Prostate gland (tissue), 2 donors: Measurements from ENCODE around the gene EBLN2. TPM values are rescaled to one million over a fixed set of nuclear protein-coding genes. Genes with fewer than 3 reads are reported as not detected.

Experiments
- DNase-seq: peaks from one replicate; pipeline ENCODE4 v3.0.0-alpha.2; 2019; ENCODE audit warnings: low spot score
- H3K27ac ChIP-seq, 2 donors: fragments of 200-600 bp; sonication (generic); 2 replicates each; pipeline ENCODE4 v1.5.1; 2017 to 2019
- H3K27me3 ChIP-seq: fragments of 200-600 bp; sonication (generic); replicated peaks from 2 replicates; pipeline ENCODE4 v1.5.1; 2019; ENCODE audit not compliant: insufficient read depth
- H3K36me3 ChIP-seq, 2 donors: fragments of 200-600 bp; sonication (generic); 1 replicate in 1 of 2; 2 replicates in 1 of 2; pipeline versions ENCODE4 v1.5.1 to v1.8.1; 2017 to 2019
- H3K4me1 ChIP-seq: fragments of 200-600 bp; sonication (generic); replicated peaks from 2 replicates; pipeline ENCODE4 v1.5.1; 2019
- H3K4me3 ChIP-seq, 2 donors: fragments of 200-600 bp; sonication (generic); 2 replicates each; pipeline ENCODE4 v1.5.1; 2017 to 2019
- H3K9me3 ChIP-seq: fragments of 200-600 bp; sonication (generic); 2 replicates; pipeline ENCODE4 v1.5.1; 2017
- CTCF ChIP-seq, 4 experiments: fragments of 200-600 bp in 2 of 4; fragments of 450-650 bp in 2 of 4; sonication (generic) in 2 of 4; IDR thresholded peaks; 1 replicate in 3 of 4; 2 replicates in 1 of 4; pipeline ENCODE4 v1.5.1; 2016 to 2019; ENCODE audit warnings: antibody characterized with exemption in 4 of 4, mild to moderate bottlenecking in 2 of 4, moderate library complexity in 2 of 4
- POLR2A ChIP-seq: fragments of 450-650 bp; IDR thresholded peaks from one replicate; pipeline ENCODE4 v1.6.1; 2016; ENCODE audit warnings: antibody characterized with exemption, mild to moderate bottlenecking
- POLR2AphosphoS5 ChIP-seq: sonication (generic); formaldehyde crosslinking; IDR thresholded peaks from one replicate; pipeline ENCODE4 v1.6.1; 2017; ENCODE audit warnings: antibody characterized with exemption
- WGBS: methylation state at CpG from one replicate; pipeline ENCODE4 v1.1.5; 2018; 5-methylcytosine and 5-hydroxymethylcytosine counted together
- intact Hi-C: fragments of 100-400 bp; cut with DNase I; formaldehyde crosslinking; loops from one replicate; pipeline ENCODE4 v1.14.2; 2022
- total RNA-seq, 2 donors: library from RNA; depleted of rRNA; stranded (reverse); fragments of >200 nt; gene quantifications; one replicate each; pipeline ENCODE4 v1.1.0, GENCODE V29; 2016

Gene EBLN2
- total RNA-seq, 2 donors from 2014 or later: 0.82 to 4.1 TPM

DNA sequence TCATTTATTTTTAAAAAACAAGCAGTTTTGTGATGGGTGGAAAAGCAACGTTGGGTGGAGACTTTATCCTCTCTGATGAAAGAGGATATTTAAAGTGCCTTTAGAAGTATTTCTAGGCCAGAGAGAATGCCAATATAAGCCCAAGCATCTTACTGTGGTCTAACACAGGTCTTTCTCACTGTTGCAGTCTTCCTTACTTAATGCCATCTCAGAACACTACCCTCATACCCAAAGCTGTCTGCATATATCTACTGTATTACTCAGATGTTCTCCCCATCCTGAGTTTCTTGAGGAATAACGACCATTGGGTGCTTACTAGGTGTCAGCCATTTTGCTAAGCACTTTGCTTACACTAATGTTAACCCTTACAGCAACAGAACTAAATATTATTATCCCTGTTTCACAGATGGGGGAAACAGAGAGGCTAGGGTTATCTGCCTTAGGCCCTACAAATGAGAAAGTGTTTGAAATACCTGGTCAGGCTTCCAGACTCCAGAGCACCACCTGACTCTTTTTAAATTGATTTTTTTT is 29.8 kb upstream of the EBLN2 start:
- Histone ChIP-seq H3K4me1 (no peaks in the 10 kb centered on the region), H3K27ac (no peak overlapping the region), H3K27me3 (no peaks in the 10 kb centered on the region), H3K9me3 (no peaks in the 10 kb centered on the region), H3K4me3 (no peak overlapping the region), H3K36me3 (no peaks in the 10 kb centered on the region)
- no peak for TF ChIP-seq CTCF (IDR thresholded peaks at IDR 0.05)
- TF ChIP-seq POLR2A: no peak
- TF ChIP-seq POLR2AphosphoS5: no peak
- DNase-seq: no peak
- 20% methylated on average over 2 of the region's 2 CpGs for WGBS
- intact Hi-C loops: no loop called here

- H3K9me3 ChIP-seq: no peaks in the 10 kb centered on the region
- no peak for DNase-seq
- H3K4me3 ChIP-seq: no peak overlapping the region
- TF ChIP-seq CTCF (IDR thresholded peaks at IDR 0.05): no peak
- no peak for TF ChIP-seq POLR2A
- TF ChIP-seq POLR2AphosphoS5: no peak
- no peak overlapping the region for H3K27ac ChIP-seq
- 39% methylated on average over 3 of the region's 3 CpGs for WGBS
- H3K4me1 ChIP-seq: no peaks in the 10 kb centered on the region
- intact Hi-C loops: no loop called here
- no peaks in the 10 kb centered on the region for H3K27me3 ChIP-seq
- no peaks in the 10 kb centered on the region for H3K36me3 ChIP-seq
Observed at GRCh38 chr3:73036694-73037591, 24.5 kb upstream of the EBLN2 start.

GRCh38 chr3:73041537-73041936 is 19.9 kb upstream of the EBLN2 start:
- H3K4me3 ChIP-seq: no peak overlapping the region
- H3K27me3 ChIP-seq: no peaks in the 10 kb centered on the region
- no peak for DNase-seq
- no peaks in the 10 kb centered on the region for H3K9me3 ChIP-seq
- no peaks in the 10 kb centered on the region for H3K36me3 ChIP-seq
- no peaks in the 10 kb centered on the region for H3K4me1 ChIP-seq
- intact Hi-C loops: no loop called here
- no peak overlapping the region for H3K27ac ChIP-seq
- WGBS: 21% methylated on average over 3 of the region's 3 CpGs
- TF ChIP-seq POLR2A: no peak
- no peak for TF ChIP-seq CTCF (IDR thresholded peaks at IDR 0.05)
- no peak for TF ChIP-seq POLR2AphosphoS5

GRCh38 chr3:73043414-73043813 is 18.0 kb upstream of the EBLN2 start:
- Histone ChIP-seq H3K9me3 (no peaks in the 10 kb centered on the region), H3K27ac (no peak overlapping the region), H3K36me3 (no peaks in the 10 kb centered on the region), H3K27me3 (no peaks in the 10 kb centered on the region), H3K4me1 (no peaks in the 10 kb centered on the region), H3K4me3 (no peak overlapping the region)
- WGBS: 80% methylated on average over 1 of the region's 1 CpG
- TF ChIP-seq POLR2AphosphoS5: no peak
- TF ChIP-seq CTCF (IDR thresholded peaks at IDR 0.05): no peak
- TF ChIP-seq POLR2A: no peak
- intact Hi-C loops: no loop called here
- no peak for DNase-seq

GRCh38 chr3:73045391-73045790 is 16.1 kb upstream of the EBLN2 start:
- TF ChIP-seq POLR2AphosphoS5: no peak
- no peak for DNase-seq
- H3K27me3 ChIP-seq: no peaks in the 10 kb centered on the region
- WGBS: 89% methylated on average over 6 of the region's 6 CpGs
- no peak overlapping the region for H3K27ac ChIP-seq
- intact Hi-C loops: no loop called here
- no peaks in the 10 kb centered on the region for H3K36me3 ChIP-seq
- H3K4me3 ChIP-seq: no peak overlapping the region
- no peaks in the 10 kb centered on the region for H3K9me3 ChIP-seq
- no peaks in the 10 kb centered on the region for H3K4me1 ChIP-seq
